K562 (cell line): ENCODE data around the gene CDC37. TPM values are rescaled to one million over a fixed set of nuclear protein-coding genes. Genes with fewer than 3 reads are reported as not detected.

Experiments
- ATAC-seq: fragments of 200-7000 bp; cut with Tn5 transposase; 3 replicates; pipeline ENCODE4 v1.9.1; 2020; ENCODE audit warnings: moderate library complexity
- BruUV-seq: library from RNA; stranded (reverse); fragments of 400-500 nt; replicated peaks from 2 replicates; lab custom pipeline; 2021; lab: Mats Ljungman, UMichigan
- CTCF ChIA-PET: fragments of 300-600 bp; formaldehyde crosslinking; extraction: SDS; loops from one replicate; lab custom pipeline; 2021; ENCODE audit warnings: low intra/inter-chr PET ratio; lab: Yijun Ruan, JAX
- POLR2A ChIA-PET: fragments of 300-600, 350-650 bp; sonication (Branson Sonifier 250); formaldehyde crosslinking; extraction: SDS; loops from one replicate; lab custom pipeline; 2021; ENCODE audit warnings: antibody characterized with exemption, inconsistent platforms; lab: Yijun Ruan, JAX
- DNase-seq, 4 experiments: peaks; one replicate each; pipeline versions ENCODE4 v3.0.0 to v3.0.0-alpha.2; 2011 to 2018; ENCODE audit warnings: low spot score in 3 of 4, mixed read lengths in 3 of 4; ENCODE audit errors: extremely low read depth in 1 of 4
- FAIRE-seq: peaks from 2 replicates; lab custom pipeline; 2011; peaks lifted over from hg19 to GRCh38; lab: Jason Lieb, UNC
- H2AFZ ChIP-seq: 2 replicates; pipeline ENCODE4 v1.6.0; 2011; ENCODE audit warnings: low read depth, low read length, control low read depth, inconsistent platforms
- H3K27ac ChIP-seq: fragments of 200-600 bp; 3 replicates; pipeline ENCODE4 v1.8.0; 2011; ENCODE audit warnings: low read depth, mild to moderate bottlenecking, control low read depth, inconsistent platforms, low read length, moderate library complexity, mixed read lengths; ENCODE audit errors: extremely low read depth
- H3K27me3 ChIP-seq, 2 experiments: fragments of 300-600 bp in 1 of 2; 2 replicates in 1 of 2; 3 replicates in 1 of 2; pipeline versions ENCODE4 v1.6.0 to v1.8.0; 2011; ENCODE audit warnings: inconsistent platforms in 2 of 2, low read length in 2 of 2, mild to moderate bottlenecking in 1 of 2, mixed read lengths in 1 of 2, moderate library complexity in 1 of 2; ENCODE audit not compliant: control insufficient read depth in 2 of 2, insufficient read depth in 2 of 2
- H3K36me3 ChIP-seq: fragments of 300-600 bp; 3 replicates; pipeline ENCODE4 v1.8.0; 2011; ENCODE audit warnings: mild to moderate bottlenecking, low read length, inconsistent platforms; ENCODE audit not compliant: control insufficient read depth, insufficient read depth
- H3K4me1 ChIP-seq, 2 experiments: fragments of 200-600 bp in 1 of 2; replicated peaks in 1 of 2; 2 replicates in 1 of 2; 3 replicates in 1 of 2; pipeline versions ENCODE4 v1.5.1 to v1.8.0; 2011; ENCODE audit warnings: inconsistent platforms in 2 of 2, low read length in 2 of 2, mild to moderate bottlenecking in 1 of 2, mixed read lengths in 1 of 2, moderate library complexity in 1 of 2; ENCODE audit not compliant: control insufficient read depth in 2 of 2, insufficient read depth in 2 of 2
- H3K4me2 ChIP-seq: 2 replicates; pipeline ENCODE4 v1.6.1; 2011; ENCODE audit warnings: low read length, control low read depth, inconsistent platforms, mixed read lengths; ENCODE audit not compliant: insufficient read depth
- H3K4me3 ChIP-seq: fragments of 200-600 bp; sonication (generic), shearing (Covaris generic); 2 replicates; pipeline ENCODE4 v1.5.1; 2016; ENCODE audit warnings: control low read depth, inconsistent platforms
- H3K79me2 ChIP-seq: fragments of 200-600 bp; 3 replicates; pipeline ENCODE4 v1.8.0; 2011; ENCODE audit warnings: low read length, inconsistent platforms; ENCODE audit not compliant: control insufficient read depth, insufficient read depth
- H3K9ac ChIP-seq, 2 experiments: 2 replicates each; pipeline versions ENCODE4 v1.6.0 to v1.6.1; 2011; ENCODE audit warnings: low read depth in 2 of 2, low read length in 2 of 2, control low read depth in 1 of 2, inconsistent platforms in 1 of 2, mild to moderate bottlenecking in 1 of 2, mixed read lengths in 1 of 2; ENCODE audit not compliant: insufficient read depth in 1 of 2
- H3K9me1 ChIP-seq: one replicate; pipeline ENCODE4 v1.6.0; 2011; ENCODE audit warnings: inconsistent platforms, mild to moderate bottlenecking, low read length, moderate library complexity; ENCODE audit not compliant: control insufficient read depth, insufficient read depth
- H3K9me3 ChIP-seq: replicated peaks from 2 replicates; pipeline ENCODE4 v1.5.1; 2011; ENCODE audit warnings: low read depth, low read length, inconsistent platforms; ENCODE audit not compliant: control insufficient read depth, insufficient read depth
- H4K20me1 ChIP-seq: replicated peaks from 2 replicates; pipeline ENCODE4 v1.6.1; 2011; ENCODE audit warnings: low read length, inconsistent platforms, mixed read lengths; ENCODE audit not compliant: control insufficient read depth, insufficient read depth
- ATF1 ChIP-seq, 2 experiments: fragments of 450-650 bp in 1 of 2; IDR thresholded peaks; 2 replicates each; pipeline ENCODE4 v1.6.1; 2016; ENCODE audit warnings: missing compliant biosample characterization in 1 of 2, missing genetic modification characterization in 1 of 2
- HCFC1 ChIP-seq: IDR thresholded peaks from 2 replicates; pipeline ENCODE4 v1.6.1; 2012; ENCODE audit warnings: low read depth, low read length, improper control_type of control experiment
- HDAC3 ChIP-seq: fragments of 450-650 bp; IDR thresholded peaks from 2 replicates; pipeline ENCODE4 v1.6.1; 2018; ENCODE audit warnings: borderline replicate concordance, mild to moderate bottlenecking, moderate library complexity; ENCODE audit not compliant: partially characterized antibody
- L3MBTL2 ChIP-seq: fragments of 450-650 bp; IDR thresholded peaks from 2 replicates; pipeline ENCODE4 v1.6.1; 2016; ENCODE audit warnings: mild to moderate bottlenecking, moderate library complexity
- NRF1 ChIP-seq, 2 experiments: fragments of 450-650 bp; IDR thresholded peaks in 1 of 2; conservative IDR thresholded peaks in 1 of 2; 2 replicates each; pipeline ENCODE4 v1.6.1; 2014; ENCODE audit warnings: mild to moderate bottlenecking in 2 of 2
- OTX1 ChIP-seq: fragments of 450-650 bp; formaldehyde crosslinking; IDR thresholded peaks from 2 replicates; pipeline ENCODE4 v1.4.0; 2022; ENCODE audit warnings: mild to moderate bottlenecking
- RBM22 ChIP-seq: fragments of 200-400 bp; formaldehyde crosslinking; IDR thresholded peaks from 2 replicates; pipeline ENCODE4 v1.6.1; 2018; ENCODE audit warnings: low read length, low read depth; ENCODE audit not compliant: poor library complexity, severe bottlenecking
- ZNF766 ChIP-seq: fragments of 200-800 bp; sonication (Bioruptor generic); conservative IDR thresholded peaks from 2 replicates; pipeline ENCODE4 v1.6.1; 2016; ENCODE audit warnings: missing genetic modification characterization, missing compliant biosample characterization
- WGBS: fragments of 100-300 bp; shearing (Covaris generic); methylation state at CpG from one replicate; pipeline ENCODE4 v1.1.6; 2016; ENCODE audit warnings: low coverage, mixed read lengths; ENCODE audit not compliant: insufficient coverage; ENCODE audit errors: missing lambda C conversion rate; 5-methylcytosine and 5-hydroxymethylcytosine counted together
- in situ Hi-C: fragments of 300-500 bp; cut with MboI; formaldehyde crosslinking; loops from 4 replicates; pipeline ENCODE4 v1.15.0; 2018; ENCODE audit warnings: inconsistent platforms, mixed read lengths
- intact Hi-C: fragments of 100-400 bp; cut with micrococcal nuclease; formaldehyde crosslinking; loops from 2 replicates; pipeline ENCODE4 v1.14.2; 2022
- polyA plus RNA-seq, 8 experiments: library from polyadenylated mRNA; depleted of rRNA in 4 of 8; stranded (reverse) in 5 of 8; unstranded in 3 of 8; fragments of >200 nt; fragmentation: Nextera tagmentation in 2 of 8; fragmentation: Illumina TruSeq in 1 of 8; extraction: Ambion mirVana in 2 of 8; extraction: Trizol in 1 of 8; gene quantifications; 2 replicates each; pipeline versions ENCODE4 v1.2.1 to v1.2.3, GENCODE V29; 2011 to 2014; ENCODE audit warnings: inconsistent platforms in 1 of 8, missing spikeins in 1 of 8
- total RNA-seq, 7 experiments: library from RNA; depleted of rRNA in 6 of 7; stranded (reverse); fragments of >200 nt in 6 of 7; fragmentation: Illumina TruSeq in 2 of 7; extraction: Trizol in 2 of 7; gene quantifications; 2 replicates each; pipeline versions ENCODE4 v1.2.1 to v1.2.3, GENCODE V29; 2011 to 2021; ENCODE audit warnings: low replicate concordance in 1 of 7
- TF ChIP-seq, protein P1 (sequence below), 2 experiments: IDR thresholded peaks; 2 replicates each; pipeline ENCODE4 v1.6.1; 2011; ENCODE audit warnings: borderline replicate concordance in 1 of 2, control low read depth in 1 of 2, low read depth in 1 of 2, low read length in 1 of 2, mild to moderate bottlenecking in 1 of 2, mixed read lengths in 1 of 2, moderate library complexity in 1 of 2; ENCODE audit not compliant: insufficient read depth in 1 of 2, insufficient read length in 1 of 2, poor library complexity in 1 of 2, severe bottlenecking in 1 of 2; ENCODE audit errors: extremely low read depth in 1 of 2
- TF ChIP-seq, protein P2 (sequence below), 2 experiments: IDR thresholded peaks; 2 replicates each; pipeline ENCODE4 v1.6.1; 2012; ENCODE audit warnings: improper control_type of control experiment in 2 of 2, low read depth in 2 of 2, low read length in 2 of 2, borderline replicate concordance in 1 of 2
- TF ChIP-seq, protein P3 (sequence below): fragments of 450-650 bp; formaldehyde crosslinking; IDR thresholded peaks from 2 replicates; pipeline ENCODE4 v1.4.0; 2020; ENCODE audit warnings: mild to moderate bottlenecking, moderate library complexity
- TF ChIP-seq, protein P4 (sequence below): sonication (generic); formaldehyde crosslinking; IDR thresholded peaks from 2 replicates; pipeline ENCODE4 v1.8.1; 2023; ENCODE audit warnings: mild to moderate bottlenecking, missing genetic modification reagents

CDC37 gene
- total and polyA plus RNA-seq, 9 of the 15 experiments (the other 6 are each of a cell fraction or from before 2014, with no cell fraction given) = 6.6 to 538 (median 227) TPM

DNA sequence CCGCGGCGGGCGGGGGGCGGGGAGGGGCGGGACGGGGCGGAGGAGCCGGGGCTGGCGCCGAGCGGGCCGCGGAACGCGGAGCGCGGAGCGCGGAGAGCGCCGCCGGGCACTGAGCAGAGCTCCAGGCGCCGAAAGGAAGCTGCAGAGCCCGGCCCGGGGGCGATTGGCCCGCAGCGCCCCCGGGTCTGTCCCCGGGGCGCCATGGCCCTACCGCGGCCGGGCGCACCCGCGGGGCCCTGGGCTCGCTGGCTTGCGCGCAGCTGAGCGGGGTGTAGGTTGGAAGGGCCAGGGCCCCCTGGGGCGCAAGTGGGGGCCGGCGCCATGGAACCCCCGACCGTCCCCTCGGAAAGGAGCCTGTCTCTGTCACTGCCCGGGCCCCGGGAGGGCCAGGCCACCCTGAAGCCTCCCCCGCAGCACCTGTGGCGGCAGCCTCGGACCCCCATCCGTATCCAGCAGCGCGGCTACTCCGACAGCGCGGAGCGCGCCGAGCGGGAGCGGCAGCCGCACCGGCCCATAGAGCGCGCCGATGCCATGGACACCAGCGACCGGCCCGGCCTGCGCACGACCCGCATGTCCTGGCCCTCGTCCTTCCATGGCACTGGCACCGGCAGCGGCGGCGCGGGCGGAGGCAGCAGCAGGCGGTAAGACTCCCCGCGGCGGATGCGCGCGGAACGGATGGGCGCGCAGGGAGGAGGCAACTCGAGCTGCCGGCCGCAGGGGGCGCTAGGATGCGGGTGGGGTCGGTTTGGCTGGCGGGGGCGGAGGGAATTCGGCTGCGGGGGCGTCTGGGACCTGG, 17.3 kb upstream of the CDC37 start, which contains the start of gene PDE4A:
TSS of gene PDE4A (plus strand) at position 95 of the 796 bp plus-strand sequence. CDS start at position 322, 227 bp downstream.
- ChIA-PET POLR2A (interaction anchor here (0.6 to 1.4 kb wide), 3 partner anchors 9 to 20 kb away, joined by 3 to 10 read pairs (median 3); no protein-coding TSS in a partner anchor), CTCF (interaction anchor here (2.3 kb wide), 1 partner anchor 17 kb away, joined by 8 read pairs; no protein-coding TSS in a partner anchor)
- Histone ChIP-seq H3K27ac (peak within 1 kb of the TSS; percentile 95), H3K9ac (peak within 1 kb of the TSS; percentile 87 to 93), H3K79me2 (peaks cover 80% of the 10 kb centered on the region), H3K4me1 (peaks cover 52 to 85% of the 10 kb centered on the region in 2 experiments; a peak in 4 of 5 replicates), H3K4me3 (peak within 1 kb of the TSS; percentile 75), H3K27me3 (no peaks in the 10 kb centered on the region), H3K9me3 (no peaks in the 10 kb centered on the region), H3K4me2 (peak within 1 kb of the TSS; percentile 100), H3K36me3 (no peaks in the 10 kb centered on the region; the same call in 2 of the 3 replicates), H3K9me1 (no peaks in the 10 kb centered on the region), H2AFZ (peak within 1 kb of the TSS; percentile 86), H4K20me1 (peaks cover 13% of the 10 kb centered on the region)
- in situ Hi-C loops = no loop called here
- FAIRE-seq (no peak), DNase-seq (peak; percentile 68 to 89 (median 74)), ATAC-seq (peak; percentile 34)
- intact Hi-C loops = loop anchor here (5.0 kb wide), 1 partner anchor 57 kb away; no protein-coding TSS in a partner anchor
- BruUV-seq = no TSS peak
- WGBS = under 1% methylated on average over 53 of the region's 104 CpGs
- TF ChIP-seq, protein P1, sequence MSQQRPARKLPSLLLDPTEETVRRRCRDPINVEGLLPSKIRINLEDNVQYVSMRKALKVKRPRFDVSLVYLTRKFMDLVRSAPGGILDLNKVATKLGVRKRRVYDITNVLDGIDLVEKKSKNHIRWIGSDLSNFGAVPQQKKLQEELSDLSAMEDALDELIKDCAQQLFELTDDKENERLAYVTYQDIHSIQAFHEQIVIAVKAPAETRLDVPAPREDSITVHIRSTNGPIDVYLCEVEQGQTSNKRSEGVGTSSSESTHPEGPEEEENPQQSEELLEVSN (IDR thresholded peaks at IDR 0.05; ENCODE audit: borderline replicate concordance in 1 of 2, extremely low read depth in 1 of 2, insufficient read depth in 1 of 2, insufficient read length in 1 of 2, low read depth in 1 of 2, low read length in 1 of 2, poor library complexity in 1 of 2, severe bottlenecking in 1 of 2) = peak; percentile 20 to 84
- TF ChIP-seq ZNF766 (CRISPR knock-in tag) (no peak), OTX1 (no peak), RBM22 (peak; percentile 32), ATF1 (CRISPR knock-in tag; IDR thresholded peaks at IDR 0.05) (no peak), ATF1 (tag; IDR thresholded peaks at IDR 0.05) (0 out of 2 replicates have a peak, but pooled peaks have one; percentile 3), HCFC1 (no peak), L3MBTL2 (peak; percentile 57; the same call in 1 of the 2 replicates), NRF1 (conservative IDR thresholded peaks at IDR 0.05 in 1 of 2, IDR thresholded peaks at IDR 0.05 in 1 of 2) (peak; percentile 72 to 79), HDAC3 (no peak)
- TF ChIP-seq, protein P2, sequence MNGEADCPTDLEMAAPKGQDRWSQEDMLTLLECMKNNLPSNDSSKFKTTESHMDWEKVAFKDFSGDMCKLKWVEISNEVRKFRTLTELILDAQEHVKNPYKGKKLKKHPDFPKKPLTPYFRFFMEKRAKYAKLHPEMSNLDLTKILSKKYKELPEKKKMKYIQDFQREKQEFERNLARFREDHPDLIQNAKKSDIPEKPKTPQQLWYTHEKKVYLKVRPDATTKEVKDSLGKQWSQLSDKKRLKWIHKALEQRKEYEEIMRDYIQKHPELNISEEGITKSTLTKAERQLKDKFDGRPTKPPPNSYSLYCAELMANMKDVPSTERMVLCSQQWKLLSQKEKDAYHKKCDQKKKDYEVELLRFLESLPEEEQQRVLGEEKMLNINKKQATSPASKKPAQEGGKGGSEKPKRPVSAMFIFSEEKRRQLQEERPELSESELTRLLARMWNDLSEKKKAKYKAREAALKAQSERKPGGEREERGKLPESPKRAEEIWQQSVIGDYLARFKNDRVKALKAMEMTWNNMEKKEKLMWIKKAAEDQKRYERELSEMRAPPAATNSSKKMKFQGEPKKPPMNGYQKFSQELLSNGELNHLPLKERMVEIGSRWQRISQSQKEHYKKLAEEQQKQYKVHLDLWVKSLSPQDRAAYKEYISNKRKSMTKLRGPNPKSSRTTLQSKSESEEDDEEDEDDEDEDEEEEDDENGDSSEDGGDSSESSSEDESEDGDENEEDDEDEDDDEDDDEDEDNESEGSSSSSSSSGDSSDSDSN (IDR thresholded peaks at IDR 0.05; ENCODE audit: borderline replicate concordance in 1 of 2, low read depth in 2 of 2, low read length in 2 of 2) = 0 out of 4 replicates have a peak, but pooled peaks have one; percentile 13 to 42
- TF ChIP-seq, protein P3, sequence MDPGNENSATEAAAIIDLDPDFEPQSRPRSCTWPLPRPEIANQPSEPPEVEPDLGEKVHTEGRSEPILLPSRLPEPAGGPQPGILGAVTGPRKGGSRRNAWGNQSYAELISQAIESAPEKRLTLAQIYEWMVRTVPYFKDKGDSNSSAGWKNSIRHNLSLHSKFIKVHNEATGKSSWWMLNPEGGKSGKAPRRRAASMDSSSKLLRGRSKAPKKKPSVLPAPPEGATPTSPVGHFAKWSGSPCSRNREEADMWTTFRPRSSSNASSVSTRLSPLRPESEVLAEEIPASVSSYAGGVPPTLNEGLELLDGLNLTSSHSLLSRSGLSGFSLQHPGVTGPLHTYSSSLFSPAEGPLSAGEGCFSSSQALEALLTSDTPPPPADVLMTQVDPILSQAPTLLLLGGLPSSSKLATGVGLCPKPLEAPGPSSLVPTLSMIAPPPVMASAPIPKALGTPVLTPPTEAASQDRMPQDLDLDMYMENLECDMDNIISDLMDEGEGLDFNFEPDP (CRISPR knock-in tag) = no peak
- TF ChIP-seq, protein P4, sequence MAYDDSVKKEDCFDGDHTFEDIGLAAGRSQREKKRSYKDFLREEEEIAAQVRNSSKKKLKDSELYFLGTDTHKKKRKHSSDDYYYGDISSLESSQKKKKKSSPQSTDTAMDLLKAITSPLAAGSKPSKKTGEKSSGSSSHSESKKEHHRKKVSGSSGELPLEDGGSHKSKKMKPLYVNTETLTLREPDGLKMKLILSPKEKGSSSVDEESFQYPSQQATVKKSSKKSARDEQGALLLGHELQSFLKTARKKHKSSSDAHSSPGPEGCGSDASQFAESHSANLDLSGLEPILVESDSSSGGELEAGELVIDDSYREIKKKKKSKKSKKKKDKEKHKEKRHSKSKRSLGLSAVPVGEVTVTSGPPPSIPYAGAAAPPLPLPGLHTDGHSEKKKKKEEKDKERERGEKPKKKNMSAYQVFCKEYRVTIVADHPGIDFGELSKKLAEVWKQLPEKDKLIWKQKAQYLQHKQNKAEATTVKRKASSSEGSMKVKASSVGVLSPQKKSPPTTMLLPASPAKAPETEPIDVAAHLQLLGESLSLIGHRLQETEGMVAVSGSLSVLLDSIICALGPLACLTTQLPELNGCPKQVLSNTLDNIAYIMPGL = peak; percentile 65; the same call in 1 of the 2 replicates
